Adrenal gland (tissue), 12 donors: ENCODE results near the gene UCP1. TPM values are rescaled to one million over a fixed set of nuclear protein-coding genes. Genes with fewer than 3 reads are reported as not detected.
A peak's percentile ranks its signal among the peaks of the same experiment; 100 is the strongest.

Experiments used
- DNase-seq, 7 donors: peaks; one replicate each; pipeline ENCODE4 v3.0.0-alpha.2; 2019 to 2020
- H3K27ac ChIP-seq, 5 donors: fragments of 200-600 bp; sonication (generic) in 4 of 5; 1 replicate in 3 of 5; 2 replicates in 2 of 5; pipeline versions ENCODE4 v1.5.1 to v1.8.0; 2016 to 2020; ENCODE audit warnings: mild to moderate bottlenecking in 1 of 5
- H3K27me3 ChIP-seq: fragments of 200-600 bp; 2 replicates; pipeline ENCODE4 v1.8.0; 2021
- H3K36me3 ChIP-seq, 2 donors: fragments of 200-600 bp; replicated peaks in 1 of 2; 1 replicate in 1 of 2; 2 replicates in 1 of 2; pipeline versions ENCODE4 v1.5.1 to v1.8.0; 2018 to 2022
- H3K4me1 ChIP-seq, 2 donors: fragments of 200-600 bp; replicated peaks in 1 of 2; 1 replicate in 1 of 2; 2 replicates in 1 of 2; pipeline versions ENCODE4 v1.5.1 to v1.8.0; 2018 to 2021
- H3K4me3 ChIP-seq, 4 donors: fragments of 200-600 bp; sonication (generic) in 3 of 4; one replicate each; pipeline ENCODE4 v1.5.1; 2016 to 2018
- H3K9me3 ChIP-seq, 3 donors: fragments of 200-600 bp; sonication (generic) in 1 of 3; replicated peaks in 1 of 3; 1 replicate in 2 of 3; 2 replicates in 1 of 3; pipeline versions ENCODE4 v1.5.1 to v1.8.0; 2016 to 2021
- CTCF ChIP-seq, 6 experiments: fragments of 450-650 bp in 4 of 6; fragments of 200-600 bp in 2 of 6; sonication (generic) in 1 of 6; IDR thresholded peaks; 1 replicate in 5 of 6; 2 replicates in 1 of 6; pipeline versions ENCODE4 v1.5.1 to v1.8.0; 2016 to 2021; ENCODE audit warnings: antibody characterized with exemption in 6 of 6, mild to moderate bottlenecking in 2 of 6, moderate library complexity in 1 of 6
- POLR2A ChIP-seq, 2 donors: fragments of 450-650 bp; IDR thresholded peaks; one replicate each; pipeline ENCODE4 v1.6.1; 2017; ENCODE audit warnings: antibody characterized with exemption in 2 of 2, mild to moderate bottlenecking in 2 of 2, moderate library complexity in 1 of 2
- WGBS, 4 donors: extraction: QIAGEN DNeasy Blood & Tissue Kit in 2 of 4; methylation state at CpG; one replicate each; pipeline versions ENCODE4 v1.1.5 to v1.1.7; 2013 to 2017; 5-methylcytosine and 5-hydroxymethylcytosine counted together
- intact Hi-C, 2 donors: fragments of 100-400 bp; cut with DNase I; formaldehyde crosslinking; loops; one replicate each; pipeline versions ENCODE4 v1.14.1 to v1.15.0; 2022 to 2023
- polyA plus RNA-seq, 3 donors: library from polyadenylated mRNA; stranded (reverse); fragments of 200-250 nt in 2 of 3; fragments of 350-450 nt in 1 of 3; fragmentation: Illumina TruSeq in 1 of 3; extraction: RNeasy Lipid Tissue Mini Kit (QIAGEN cat#74804) in 1 of 3; gene quantifications; one replicate each; pipeline ENCODE4 v1.2.3, GENCODE V29; 2013 to 2014
- total RNA-seq, 9 donors: library from RNA; depleted of rRNA in 4 of 9; stranded (reverse); fragments of >200 nt in 4 of 9; fragments of 120-200 nt in 1 of 9; fragmentation: NEBNext Ultra II Directional in 1 of 9; extraction: Animal tissue kit (Norgen Biotek cat#: 25700) in 1 of 9; gene quantifications; one replicate each; pipeline versions ENCODE4 v1.1.0 to v1.2.4, GENCODE V29; 2013 to 2023
- donor health status: healthy with polysubstance abuse.
- donor health status: Bipolar disorder and iron deficiency.
- donor health status: DM: yes; HTN: yes; CAD: no.
- donor health status: DM: no; HTN: no; CAD: no.
- donor health status: DM: no; HTN: no; CAD: no.
- donor health status: DM: yes; HTN: yes; CAD: no.

The UCP1 gene
- total and polyA plus RNA-seq, 12 donors = 0.16 to 1.3 TPM; not detected in 10

- no peaks in the 10 kb centered on the region for H3K36me3 ChIP-seq
- no peak overlapping the region for H3K4me3 ChIP-seq
- H3K9me3 ChIP-seq = no peaks in the 10 kb centered on the region
- intact Hi-C loops = no loop called here
- no peaks in the 10 kb centered on the region for H3K4me1 ChIP-seq
- no peak for DNase-seq
- TF ChIP-seq POLR2A (IDR thresholded peaks at IDR 0.05) = no peak
- TF ChIP-seq CTCF (IDR thresholded peaks at IDR 0.05) = no peak
- H3K27me3 ChIP-seq = no peaks in the 10 kb centered on the region
- 87 to 96% (median 94%) methylated on average over 6 of the region's 6 CpGs for WGBS, 4 donors
- no peak overlapping the region for H3K27ac ChIP-seq
Observed at GRCh38 chr4:140556372-140557085, 12.2 kb downstream of the UCP1 start.

GRCh38 chr4:140533951-140534480 lies 34.7 kb downstream of the UCP1 start:
- Histone ChIP-seq H3K4me1 (peaks cover 0 to 8% of the 10 kb centered on the region in 2 donors), H3K27ac (no peak overlapping the region), H3K36me3 (peaks cover 0 to 13% of the 10 kb centered on the region in 2 donors), H3K9me3 (peaks cover 0 to 4% (median 0%) of the 10 kb centered on the region in 3 donors), H3K4me3 (no peak overlapping the region), H3K27me3 (no peaks in the 10 kb centered on the region)
- no peak for TF ChIP-seq POLR2A (IDR thresholded peaks at IDR 0.05)
- TF ChIP-seq CTCF (IDR thresholded peaks at IDR 0.05) = no peak
- intact Hi-C loops = no loop called here
- DNase-seq = no peak
- WGBS, 4 donors = 85 to 91% (median 88%) methylated on average over 4 of the region's 4 CpGs

- WGBS, 4 donors = 35 to 53% (median 43%) methylated on average over 1 of the region's 1 CpG
- H3K9me3 ChIP-seq = peaks cover 0 to 4% (median 0%) of the 10 kb centered on the region in 3 donors
- H3K4me1 ChIP-seq = peaks cover 0 to 38% of the 10 kb centered on the region in 2 donors
- peak overlapping the region in 2 of 5 donors; percentile 8 to 45 for H3K27ac ChIP-seq
- H3K27me3 ChIP-seq = no peaks in the 10 kb centered on the region
- intact Hi-C loops = no loop called here
- peak; percentile 33 to 67 (median 56) for DNase-seq
- H3K36me3 ChIP-seq = no peaks in the 10 kb centered on the region
- H3K4me3 ChIP-seq = no peak overlapping the region
- TF ChIP-seq CTCF (IDR thresholded peaks at IDR 0.05) (no peak), POLR2A (IDR thresholded peaks at IDR 0.05) (no peak)
Observed at GRCh38 chr4:140529434-140529833, 39.3 kb downstream of the UCP1 start.

- Histone ChIP-seq H3K27ac (peak within 1 kb of the TSS in 4 of 5 donors; percentile 69 to 87 (median 84)), H3K9me3 (no peaks in the 10 kb centered on the region), H3K4me1 (peaks cover 6 to 31% of the 10 kb centered on the region in 2 donors), H3K4me3 (peak within 1 kb of the TSS in 3 of 4 donors; percentile 62 to 80 (median 72)), H3K36me3 (no peaks in the 10 kb centered on the region), H3K27me3 (no peaks in the 10 kb centered on the region)
- TF ChIP-seq POLR2A (IDR thresholded peaks at IDR 0.05) = peak; percentile 9 to 79
- TF ChIP-seq CTCF (IDR thresholded peaks at IDR 0.05) = peak; percentile 90 to 95 (median 94)
- DNase-seq = peak; percentile 97 to 99 (median 99)
- intact Hi-C loops = no loop called here
- 0 to 1% (median 1%) methylated on average over 21 to 77 of the region's 77 CpGs for WGBS, 4 donors
Observed at GRCh38 chr4:140523857-140524742, 44.7 kb downstream of the UCP1 start, which contains the start of gene ELMOD2. Gene ELMOD2 (plus strand): TSS chr4:140524168. CDS start chr4:140525429, 1,261 bp downstream.
